DMS79 treated with DMSO at 0.1 percent for 48 hours (cell line): ENCODE results near the gene DOCK7.

ENCODE experiments used
- DNase-seq: peaks from one replicate; lab custom pipeline; 2025; lab: John Stamatoyannopoulos, UW

DOCK7 gene

DNA sequence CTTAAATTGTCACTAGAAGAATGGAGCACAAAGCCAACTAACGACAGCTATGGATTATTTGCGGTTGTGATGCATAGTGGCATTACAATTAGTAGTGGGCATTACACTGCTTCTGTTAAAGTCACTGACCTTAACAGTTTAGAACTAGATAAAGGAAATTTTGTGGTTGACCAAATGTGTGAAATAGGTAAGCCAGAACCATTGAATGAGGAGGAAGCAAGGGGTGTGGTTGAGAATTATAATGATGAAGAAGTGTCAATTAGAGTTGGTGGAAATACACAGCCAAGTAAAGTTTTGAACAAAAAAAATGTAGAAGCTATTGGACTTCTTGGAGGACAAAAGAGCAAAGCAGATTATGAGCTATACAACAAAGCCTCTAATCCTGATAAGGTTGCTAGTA, 237.9 kb downstream of the DOCK7 start:
- DNase-seq, result no peak

DNA sequence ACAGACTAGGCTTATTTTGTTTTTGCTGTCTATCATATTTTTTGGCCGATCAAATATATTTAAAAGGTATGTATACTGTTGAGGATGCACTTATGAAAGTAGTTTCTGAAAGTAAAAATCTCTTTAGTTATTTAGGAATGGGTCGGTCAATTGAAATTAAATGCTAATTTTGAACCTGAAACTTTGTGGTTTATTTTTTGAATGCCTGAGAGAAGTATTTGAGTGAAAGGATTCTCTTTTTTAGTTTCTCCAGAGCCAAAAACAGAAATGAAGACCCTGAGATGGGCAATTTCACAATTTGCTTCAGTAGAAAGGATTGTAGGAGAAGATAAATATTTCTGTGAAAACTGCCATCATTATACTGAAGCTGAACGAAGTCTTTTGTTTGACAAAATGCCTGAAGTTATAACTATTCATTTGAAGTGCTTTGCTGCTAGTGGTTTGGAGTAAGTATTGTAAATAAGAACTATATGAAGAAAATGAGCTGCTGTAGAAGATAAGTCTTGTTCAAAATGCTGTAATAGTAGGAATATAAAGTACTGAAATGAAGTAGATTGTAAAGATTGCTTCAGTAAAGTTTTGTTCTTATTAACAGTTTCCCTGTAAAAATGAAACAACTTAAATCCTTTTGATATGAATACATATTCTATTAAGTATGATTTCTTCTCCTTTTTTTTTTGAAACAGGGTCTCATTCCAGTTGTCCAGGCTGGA, 239.8 kb downstream of the DOCK7 start:
- no peak for DNase-seq

- no peak for DNase-seq
These were observed 243.5 kb downstream of the DOCK7 start for GRCh38 chr1:62444701-62445100.

GRCh38 chr1:62439652-62440371, 248.4 kb downstream of the DOCK7 start:
- no peak for DNase-seq

- peak; percentile 49 for DNase-seq
These were observed 250.0 kb downstream of the DOCK7 start for GRCh38 chr1:62438163-62438562.

DNA sequence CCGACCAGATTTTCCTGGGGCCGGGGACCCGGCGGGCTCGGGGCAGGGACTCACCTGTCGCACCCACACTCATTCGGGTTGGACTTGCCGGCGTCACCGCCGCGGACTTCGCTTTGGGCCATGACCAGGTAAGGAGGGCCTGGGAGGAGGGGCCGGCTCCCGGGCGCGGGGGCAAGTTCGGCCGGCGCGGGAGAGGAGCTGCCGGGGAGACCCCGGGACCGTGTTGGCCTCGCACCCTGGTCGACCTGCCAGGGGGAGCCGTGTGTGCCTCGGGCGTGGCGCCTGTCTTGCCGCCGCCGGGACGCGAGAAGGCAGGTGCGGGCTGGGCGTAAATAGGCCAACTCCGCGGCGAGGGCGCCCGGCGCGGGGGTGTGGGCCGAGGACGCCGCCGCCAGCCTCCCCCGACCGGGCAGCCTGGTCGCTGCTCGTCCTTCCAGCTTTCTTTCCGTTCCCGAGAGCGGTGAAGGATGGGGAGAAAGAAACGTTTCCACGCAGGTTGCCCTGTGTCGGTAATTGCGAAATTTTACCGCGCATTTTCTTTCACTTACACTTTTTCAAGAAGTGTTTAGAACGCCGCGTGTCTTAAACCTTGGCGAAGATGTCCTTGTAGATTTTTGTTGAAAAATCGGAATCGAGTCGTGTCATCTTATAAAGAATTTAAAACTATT, 250.8 kb downstream of the DOCK7 start:
- no peak for DNase-seq

GRCh38 chr1:62436466-62437272, 251.5 kb downstream of the DOCK7 start, which contains the start of gene USP1:
Gene USP1, plus strand, starts transcription at chr1:62437049. Its CDS starts 2,819 bp downstream, at chr1:62439868.
- peak; percentile 100 for DNase-seq

GRCh38 chr1:62436039-62436465, 252.1 kb downstream of the DOCK7 start:
- no peak for DNase-seq

GRCh38 chr1:62435231-62436038, 252.8 kb downstream of the DOCK7 start:
- DNase-seq, result peak; percentile 52

DNA sequence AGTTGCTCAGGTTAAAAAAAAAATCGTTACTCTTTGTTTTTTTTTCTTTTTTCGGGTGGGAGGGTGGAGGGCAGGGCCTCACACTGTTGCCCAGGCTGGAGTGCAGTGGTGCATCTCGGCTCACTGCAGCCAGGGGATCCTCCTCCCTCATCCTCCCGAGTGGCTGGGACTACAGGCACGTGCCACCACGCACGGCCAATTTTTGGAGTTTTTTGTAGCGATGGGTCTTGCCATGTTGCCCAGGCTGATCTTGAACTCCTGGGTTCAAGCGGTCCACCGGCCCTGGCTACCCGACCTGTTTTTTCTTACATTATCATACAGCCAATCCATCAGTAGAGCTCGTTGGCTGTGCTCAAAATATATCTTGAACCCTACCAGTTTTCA, 253.6 kb downstream of the DOCK7 start:
- DNase-seq, result no peak

GRCh38 chr1:62433861-62434617, 254.1 kb downstream of the DOCK7 start:
- no peak for DNase-seq

DNA sequence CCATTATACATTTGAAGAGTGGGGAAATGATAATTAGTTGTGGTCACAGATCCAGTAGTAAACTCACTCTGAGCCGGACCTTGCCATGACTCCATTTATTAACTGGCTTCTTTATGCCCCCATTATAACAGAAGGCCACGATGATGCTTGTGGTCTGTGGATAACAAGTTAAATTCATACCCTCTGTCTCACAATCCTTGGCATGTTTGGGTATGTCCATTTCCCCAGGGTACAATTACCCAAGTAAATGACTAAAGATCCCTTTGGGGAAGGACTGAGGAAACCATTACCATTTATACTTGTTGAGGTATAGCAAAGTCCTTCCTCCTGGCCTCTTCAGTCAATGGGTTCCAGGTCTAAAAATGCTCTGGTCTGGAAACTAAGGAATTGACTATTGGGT, 258.6 kb downstream of the DOCK7 start:
- no peak for DNase-seq

DNA sequence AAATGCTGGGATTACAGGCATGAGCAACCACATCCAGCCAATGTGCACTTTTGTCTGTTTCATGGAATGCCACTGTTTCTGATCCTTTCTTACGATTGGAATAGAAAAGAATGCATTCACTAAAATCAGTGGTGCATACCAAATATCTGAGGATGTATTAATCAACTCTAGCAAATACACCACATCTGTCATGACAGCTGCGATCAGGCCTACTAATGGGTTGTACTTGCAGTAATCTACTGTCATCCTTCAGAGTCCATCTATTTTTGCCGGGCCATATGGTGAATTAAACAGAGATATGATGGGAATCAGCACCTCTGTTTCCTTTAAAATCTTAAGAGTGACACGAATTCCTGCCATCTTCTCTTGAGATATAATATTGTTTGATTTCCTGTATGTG, 259.8 kb downstream of the DOCK7 start:
- no peak for DNase-seq

DNA sequence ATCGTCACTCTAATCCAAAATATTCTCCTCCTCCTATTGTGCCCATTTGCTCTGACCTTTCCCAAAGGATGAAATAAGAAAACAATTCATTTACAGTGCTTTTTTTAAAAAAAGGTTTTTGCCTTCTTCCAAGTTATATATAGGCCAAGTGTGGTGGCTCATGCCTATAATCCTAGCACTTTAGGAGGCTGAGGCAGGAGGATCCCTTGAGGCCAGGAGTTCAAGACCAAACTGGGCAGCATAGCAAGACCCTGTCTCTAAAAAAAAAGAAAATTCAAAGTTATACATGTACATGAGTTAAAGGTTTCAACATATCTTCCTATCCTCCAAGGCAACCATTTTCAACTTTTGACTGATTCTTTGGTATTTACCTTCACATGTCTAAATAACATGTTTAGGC, 261.4 kb downstream of the DOCK7 start:
- DNase-seq, result no peak

DNA sequence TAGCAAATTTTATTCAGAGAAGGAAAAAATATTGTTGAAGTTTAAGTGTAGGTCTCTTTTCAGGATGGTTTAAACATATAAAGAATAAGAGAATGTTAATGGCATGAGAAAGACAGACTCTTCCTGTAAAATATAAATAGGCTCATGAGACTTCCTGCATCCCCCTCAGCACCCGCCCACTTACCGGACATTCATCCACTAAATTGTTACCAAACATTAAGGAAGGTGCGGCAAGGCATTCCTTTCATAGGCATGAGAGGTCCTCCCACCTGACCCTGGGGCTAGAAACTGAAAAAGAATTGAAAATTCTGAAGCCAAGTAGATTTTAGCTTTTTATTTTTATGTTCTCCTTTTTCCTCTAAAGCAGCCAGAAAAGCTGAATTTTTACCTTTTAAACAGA, 261.9 kb downstream of the DOCK7 start:
- DNase-seq, result no peak

- no peak for DNase-seq
These were observed 263.1 kb downstream of the DOCK7 start for GRCh38 chr1:62425041-62425440.

DNA sequence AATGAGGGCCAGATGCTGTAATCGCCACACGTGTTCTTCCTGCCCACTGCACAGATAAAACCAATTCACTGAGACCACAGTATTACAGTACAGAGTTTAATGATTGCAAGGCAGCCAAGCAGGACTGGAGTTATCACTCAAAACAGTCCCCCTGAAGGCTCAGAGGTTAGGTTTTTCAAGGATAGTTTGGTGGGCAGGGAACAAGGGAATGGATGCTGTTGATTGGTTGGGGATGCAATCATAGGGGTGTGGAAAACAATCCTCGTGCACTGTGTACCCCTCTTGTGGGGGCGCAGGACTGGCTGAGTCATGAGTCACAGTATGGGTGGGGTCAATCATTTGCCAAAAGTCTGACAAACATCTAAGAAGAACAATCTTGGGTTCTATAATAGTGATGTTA, 263.8 kb downstream of the DOCK7 start:
- DNase-seq, result no peak

DNA sequence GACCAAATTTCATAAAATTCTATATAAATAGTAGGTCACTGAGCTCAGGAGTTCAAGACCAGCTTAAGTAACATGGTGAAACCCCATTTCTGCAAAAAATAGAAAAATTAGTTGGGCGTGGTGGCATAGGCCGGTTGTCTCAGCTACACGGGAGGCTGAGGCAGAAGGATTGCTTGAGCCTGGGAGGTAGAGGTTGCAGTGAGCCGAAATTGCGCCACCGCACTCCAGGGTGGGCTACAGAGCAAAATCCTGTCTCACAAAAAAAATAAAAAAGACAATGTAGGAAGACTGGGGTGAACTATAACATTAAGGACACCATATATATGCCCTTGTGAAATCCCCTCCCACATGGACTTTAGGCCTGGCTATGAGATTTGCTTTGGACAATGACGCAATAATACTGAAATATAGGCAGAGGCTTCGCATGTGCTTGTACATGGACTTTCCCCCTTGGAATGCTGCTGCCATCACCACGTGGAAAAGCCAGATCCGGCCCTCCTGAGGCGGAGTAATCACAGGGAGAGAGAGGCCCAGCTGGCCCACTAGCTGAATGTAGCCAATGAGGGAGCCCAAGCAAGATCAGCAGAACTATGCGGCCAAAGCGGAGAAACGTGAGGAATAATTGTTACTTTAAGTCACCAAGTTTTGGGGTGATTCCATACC, 264.5 kb downstream of the DOCK7 start:
- DNase-seq, result no peak

- no peak for DNase-seq
These were observed 268.0 kb downstream of the DOCK7 start for GRCh38 chr1:62420214-62420613.
